Lower leg skin (tissue), 3 donors: Measurements from ENCODE around the gene IFT122.

Source experiments
- POLR2A ChIP-seq, 2 donors: fragments of 450-650 bp; IDR thresholded peaks; one replicate each; pipeline ENCODE4 v1.6.1; 2016 to 2017; ENCODE audit warnings: antibody characterized with exemption in 2 of 2, mild to moderate bottlenecking in 1 of 2, moderate library complexity in 1 of 2
- TF ChIP-seq, protein P1 (sequence below), 3 donors: fragments of 450-650 bp; IDR thresholded peaks; one replicate each; pipeline ENCODE4 v1.5.1; 2016; ENCODE audit warnings: antibody characterized with exemption in 3 of 3, mild to moderate bottlenecking in 3 of 3, moderate library complexity in 2 of 3

GRCh38 chr3:129399895-129400357 is 40.1 kb upstream of the IFT122 start:
- TF ChIP-seq, protein P1, sequence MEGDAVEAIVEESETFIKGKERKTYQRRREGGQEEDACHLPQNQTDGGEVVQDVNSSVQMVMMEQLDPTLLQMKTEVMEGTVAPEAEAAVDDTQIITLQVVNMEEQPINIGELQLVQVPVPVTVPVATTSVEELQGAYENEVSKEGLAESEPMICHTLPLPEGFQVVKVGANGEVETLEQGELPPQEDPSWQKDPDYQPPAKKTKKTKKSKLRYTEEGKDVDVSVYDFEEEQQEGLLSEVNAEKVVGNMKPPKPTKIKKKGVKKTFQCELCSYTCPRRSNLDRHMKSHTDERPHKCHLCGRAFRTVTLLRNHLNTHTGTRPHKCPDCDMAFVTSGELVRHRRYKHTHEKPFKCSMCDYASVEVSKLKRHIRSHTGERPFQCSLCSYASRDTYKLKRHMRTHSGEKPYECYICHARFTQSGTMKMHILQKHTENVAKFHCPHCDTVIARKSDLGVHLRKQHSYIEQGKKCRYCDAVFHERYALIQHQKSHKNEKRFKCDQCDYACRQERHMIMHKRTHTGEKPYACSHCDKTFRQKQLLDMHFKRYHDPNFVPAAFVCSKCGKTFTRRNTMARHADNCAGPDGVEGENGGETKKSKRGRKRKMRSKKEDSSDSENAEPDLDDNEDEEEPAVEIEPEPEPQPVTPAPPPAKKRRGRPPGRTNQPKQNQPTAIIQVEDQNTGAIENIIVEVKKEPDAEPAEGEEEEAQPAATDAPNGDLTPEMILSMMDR (IDR thresholded peaks at IDR 0.05): no peak
- TF ChIP-seq POLR2A (IDR thresholded peaks at IDR 0.05): no peak
